Germinal center (tissue), 1 donor: ENCODE results near the gene APLP1.
"Not testable (repeated sequence)": the region's sequence is repeated elsewhere in the genome, so short reads cannot be mapped to it uniquely, and the experiment has no call there.

Experiments
- DNase-seq: peaks from one replicate; pipeline ENCODE4 v3.0.0; 2012; ENCODE audit warnings: mixed read lengths, low spot score

Gene APLP1

DNA sequence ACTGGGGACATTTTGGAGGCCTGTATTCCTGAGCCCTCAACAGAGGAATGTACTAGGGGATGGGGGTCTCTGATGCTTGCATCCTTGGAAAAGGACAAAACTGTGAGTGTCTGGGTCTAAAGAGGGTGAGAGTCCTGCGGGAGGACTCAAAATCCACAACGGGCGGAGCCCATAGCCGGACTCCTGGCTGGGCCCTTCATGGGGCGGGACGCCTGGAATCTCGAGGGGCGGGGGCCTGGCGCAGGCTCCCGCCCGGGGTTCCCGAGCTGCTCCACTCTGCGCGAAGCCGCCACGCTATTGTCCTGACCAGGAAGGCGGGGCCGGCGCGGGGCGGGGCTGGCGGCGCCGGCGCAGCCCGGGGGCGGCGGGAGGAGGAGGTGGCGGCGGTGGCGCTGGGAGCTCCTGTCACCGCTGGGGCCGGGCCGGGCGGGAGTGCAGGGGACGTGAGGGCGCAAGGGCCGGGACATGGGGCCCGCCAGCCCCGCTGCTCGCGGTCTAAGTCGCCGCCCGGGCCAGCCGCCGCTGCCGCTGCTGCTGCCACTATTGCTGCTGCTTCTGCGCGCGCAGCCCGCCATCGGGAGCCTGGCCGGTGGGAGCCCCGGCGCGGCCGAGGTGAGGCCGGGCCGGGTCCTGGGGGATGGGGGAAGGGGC lies at the start of gene APLP1:
TSS of gene APLP1 (plus strand) at position 403 of the 651 bp plus-strand sequence. CDS start at position 466, 63 bp downstream.
- DNase-seq = peak; percentile 54

DNA sequence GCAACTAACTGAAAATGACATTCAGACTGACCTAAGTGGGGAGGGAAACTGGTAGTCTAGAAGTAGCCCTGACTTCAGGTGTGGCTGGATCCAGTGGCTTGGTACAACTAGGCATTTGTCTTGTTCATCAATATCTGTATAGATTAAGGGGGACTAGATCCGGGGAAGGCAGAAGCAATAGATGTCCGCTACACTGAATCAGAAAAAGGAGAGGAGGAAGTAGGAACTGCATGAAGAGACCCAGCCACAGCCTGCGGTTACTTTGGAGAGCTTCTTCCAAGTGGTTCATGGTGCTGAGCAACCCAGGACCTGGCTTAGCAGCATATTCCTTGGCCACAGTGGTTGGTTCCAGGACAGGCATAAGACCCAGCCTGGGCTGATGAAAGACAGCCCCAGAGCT lies 45.8 kb upstream of the APLP1 start:
- no peak for DNase-seq

DNA sequence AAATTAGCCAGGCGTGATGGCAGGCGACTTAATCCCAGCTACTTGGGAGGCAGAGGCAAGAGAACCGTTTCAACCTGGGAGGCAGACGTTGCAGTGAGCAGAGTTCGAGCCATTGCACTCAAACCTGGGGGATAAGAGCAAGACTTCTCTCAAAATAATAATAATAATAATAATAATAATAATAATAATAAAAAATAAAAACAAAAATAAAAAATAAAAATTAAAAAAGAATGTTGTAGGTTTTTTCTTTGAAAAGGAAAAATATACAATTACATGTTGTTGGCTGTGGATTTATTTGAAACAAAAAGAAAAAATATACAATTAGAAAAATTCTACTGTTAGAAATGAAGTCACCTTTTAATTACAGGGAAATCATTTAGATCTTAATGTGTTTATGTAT lies 44.2 kb upstream of the APLP1 start:
- no peak for DNase-seq

DNA sequence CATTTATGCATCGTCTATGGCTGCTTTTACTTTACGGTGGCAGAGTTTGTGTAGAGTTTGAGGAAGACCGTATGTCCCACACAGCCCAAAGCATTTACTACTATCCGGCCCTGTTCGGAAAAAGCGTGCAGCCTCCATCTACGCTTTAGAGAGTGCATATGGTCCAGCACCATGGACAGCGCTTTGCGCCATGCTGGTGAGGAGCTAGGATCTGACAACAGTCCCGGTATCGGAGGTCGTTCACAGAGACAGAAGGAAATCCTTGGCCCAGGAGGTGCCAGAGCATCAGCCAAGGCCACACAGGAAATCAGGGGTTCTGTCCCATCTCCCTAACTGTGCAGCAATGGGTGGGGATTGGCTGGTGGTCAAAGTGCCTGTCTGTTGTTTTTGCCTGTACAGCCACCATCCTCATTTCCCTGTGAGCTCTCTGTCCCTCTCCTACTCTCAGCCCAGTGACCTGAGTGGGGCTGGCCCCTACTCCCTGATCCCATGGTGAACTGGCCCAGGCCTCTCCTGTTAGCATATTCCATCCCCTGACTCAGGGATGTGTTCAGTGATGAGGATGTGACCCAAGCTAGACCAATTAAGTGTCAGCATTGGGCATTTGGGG lies 39.6 kb upstream of the APLP1 start:
- DNase-seq = peak; percentile 38

DNA sequence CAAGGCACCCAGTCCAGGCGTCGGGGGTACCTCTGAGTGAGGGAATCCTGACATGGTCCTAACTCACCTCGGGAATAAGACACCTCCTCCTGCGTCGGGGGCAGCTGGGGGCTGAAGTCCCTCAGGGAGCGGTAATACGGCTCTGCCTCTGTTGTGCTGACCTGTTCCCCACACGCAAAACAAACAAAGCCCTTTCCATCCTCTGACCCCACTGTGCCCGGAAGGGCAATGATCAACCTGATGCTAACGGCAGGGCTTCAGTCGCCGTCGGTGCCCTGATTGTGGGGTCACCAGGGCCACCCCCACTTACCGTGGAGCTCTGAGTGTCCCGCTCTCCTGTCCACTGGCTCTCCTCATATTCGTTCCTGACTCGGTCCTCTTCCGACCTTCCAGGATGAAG lies 37.4 kb upstream of the APLP1 start:
- DNase-seq = no peak

DNA sequence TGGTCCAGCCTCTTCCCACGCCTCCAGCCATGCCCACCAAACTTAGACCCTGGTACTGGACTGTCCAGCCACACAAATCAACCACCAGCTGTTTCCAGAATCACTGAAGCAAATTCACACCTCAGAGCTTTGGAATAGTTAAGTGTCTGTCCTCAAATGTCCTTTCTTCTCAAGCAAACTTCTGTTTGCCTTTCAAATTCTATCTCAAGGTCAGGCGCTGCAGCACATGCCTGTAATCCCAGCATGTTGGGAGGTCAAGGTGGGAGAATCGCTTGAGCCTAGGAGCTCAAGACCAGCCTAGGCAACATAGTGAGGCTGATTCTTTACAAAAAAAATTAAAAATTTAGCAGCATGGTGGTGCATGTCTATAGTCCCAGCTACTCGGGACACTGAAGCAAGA lies 36.3 kb upstream of the APLP1 start:
- no peak for DNase-seq

DNA sequence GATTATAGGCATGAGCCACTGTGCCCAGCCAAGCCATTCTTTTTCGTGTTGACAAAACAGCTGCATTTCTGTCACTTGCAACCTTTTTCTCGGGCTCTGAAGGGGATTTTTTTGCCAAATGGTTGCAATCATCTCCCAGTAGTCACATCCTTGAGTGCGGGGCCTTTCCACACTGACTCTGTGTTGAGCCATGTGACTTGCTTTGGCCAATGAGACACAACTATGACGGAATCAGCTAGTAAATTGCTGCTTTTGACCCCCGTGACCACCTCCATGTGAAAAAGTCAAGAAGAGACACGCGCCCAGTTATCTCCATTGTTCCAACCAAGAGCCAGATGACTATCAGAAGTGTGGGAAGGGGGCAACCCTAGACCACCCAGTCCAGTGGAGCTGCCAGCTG lies 34.4 kb upstream of the APLP1 start:
- DNase-seq = no peak

DNA sequence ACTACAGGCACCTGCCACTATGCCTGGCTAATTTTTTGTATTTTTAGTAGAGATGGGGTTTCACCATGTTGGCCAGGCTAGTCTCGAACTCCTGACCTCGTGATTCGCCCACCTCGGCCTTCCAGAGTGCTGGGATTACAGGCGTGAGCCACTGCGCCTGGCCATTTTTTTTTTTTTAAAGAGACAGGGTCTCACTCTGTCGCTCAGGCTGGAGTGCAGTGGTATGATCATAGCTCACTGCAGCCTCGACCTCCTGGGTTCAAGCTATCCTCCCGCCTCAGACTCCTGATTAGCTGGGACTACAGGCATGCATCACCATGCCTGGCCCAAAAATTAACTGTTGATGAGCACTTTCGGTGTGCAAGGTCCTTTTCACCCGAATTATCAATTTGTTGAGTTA lies 32.3 kb upstream of the APLP1 start:
- DNase-seq = not testable (repeated sequence)

DNA sequence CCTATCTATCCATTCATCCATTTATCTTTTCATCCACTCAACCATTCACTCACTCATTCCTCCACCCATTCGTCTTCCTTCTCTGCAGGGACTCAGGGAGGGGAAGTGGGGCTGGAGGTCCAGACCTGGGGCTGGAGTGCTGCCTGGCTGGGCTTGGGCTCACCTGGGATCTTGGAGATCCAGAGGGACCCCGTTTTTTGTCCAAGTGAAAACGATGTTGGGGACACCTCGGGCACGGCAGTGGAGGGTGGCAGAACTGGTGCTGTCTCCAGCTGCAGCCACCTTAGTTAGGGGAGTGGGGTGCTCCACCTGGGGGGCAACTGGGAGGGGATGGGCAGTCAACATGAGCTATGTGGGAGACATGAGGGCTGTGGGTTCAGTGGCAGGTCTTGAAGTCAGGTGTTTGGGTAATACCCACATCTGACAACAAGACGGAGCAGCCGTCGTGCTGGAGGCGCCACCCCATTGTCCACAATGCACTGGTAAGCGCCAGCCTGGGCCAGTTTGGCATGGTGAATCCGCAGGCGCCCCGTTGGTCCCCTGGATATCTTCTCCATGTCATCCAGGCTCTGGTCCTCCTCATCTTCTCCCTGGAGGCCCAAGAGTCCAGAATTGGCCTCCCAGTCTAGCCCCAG lies 26.3 kb upstream of the APLP1 start:
- DNase-seq = no peak

DNA sequence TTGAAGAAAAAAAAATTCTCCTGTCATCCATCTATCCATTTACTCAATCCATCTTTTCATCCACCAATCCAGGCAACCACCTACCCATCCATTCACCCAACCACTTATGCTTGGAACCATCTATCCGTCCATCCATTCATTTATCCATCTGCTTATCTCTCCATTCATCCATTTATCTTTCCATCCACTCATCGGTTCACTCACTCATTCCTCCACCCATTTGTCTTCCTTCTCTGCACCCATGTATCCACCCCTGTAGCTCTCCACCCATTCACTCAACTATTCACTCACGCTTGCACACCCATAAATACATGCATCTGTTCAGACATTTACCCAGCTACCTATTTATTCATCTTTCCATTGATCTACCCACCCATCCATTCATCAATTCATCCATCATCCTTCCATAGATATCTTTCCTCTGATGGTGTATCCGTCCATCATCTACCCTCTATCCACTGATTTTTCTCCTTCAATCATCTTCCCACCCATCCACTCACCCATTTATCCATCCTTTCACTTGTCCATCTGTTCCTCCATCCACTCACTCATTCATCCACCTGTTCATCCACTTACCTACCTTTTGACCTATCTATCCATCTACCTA lies 25.6 kb upstream of the APLP1 start:
- no peak for DNase-seq

DNA sequence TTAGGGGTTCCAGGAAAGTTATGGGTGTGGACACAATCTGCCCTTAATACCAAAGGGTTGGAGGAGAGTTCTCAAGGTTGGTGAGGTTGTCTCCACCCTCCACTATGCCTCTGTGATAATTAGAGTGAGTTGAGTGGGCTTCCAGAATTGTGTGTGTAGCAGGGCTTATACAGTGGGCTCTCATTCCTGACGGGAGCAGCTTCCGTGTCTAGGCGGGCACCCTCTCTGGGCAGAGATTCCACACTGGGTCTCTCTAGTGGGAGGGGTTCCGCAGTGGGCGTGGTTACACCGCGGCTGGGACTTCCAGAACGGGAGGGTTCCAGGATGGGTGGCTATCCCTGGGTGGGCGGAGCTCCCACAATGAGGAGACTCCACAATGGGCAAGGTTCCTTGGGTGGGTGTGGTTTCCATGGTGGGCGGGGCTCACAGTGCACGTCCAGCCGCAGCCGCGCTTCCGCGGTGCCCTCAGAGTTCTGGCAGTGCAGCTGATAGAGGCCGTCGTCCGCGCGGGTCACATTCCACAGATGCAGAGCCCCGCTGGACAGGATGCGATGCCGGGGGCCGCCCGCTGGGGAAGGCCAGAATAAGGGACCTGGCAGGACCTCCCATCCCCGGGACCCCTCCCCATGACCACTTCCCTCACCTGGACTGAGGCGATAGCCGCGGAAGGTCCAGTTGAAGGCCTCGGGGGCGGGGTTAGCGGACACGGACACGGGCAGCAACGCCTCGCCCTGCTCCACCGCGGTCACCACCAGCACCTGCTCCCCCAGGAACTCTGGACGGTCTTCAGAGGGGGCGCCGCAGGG lies 24.5 kb upstream of the APLP1 start:
- DNase-seq = no peak

DNA sequence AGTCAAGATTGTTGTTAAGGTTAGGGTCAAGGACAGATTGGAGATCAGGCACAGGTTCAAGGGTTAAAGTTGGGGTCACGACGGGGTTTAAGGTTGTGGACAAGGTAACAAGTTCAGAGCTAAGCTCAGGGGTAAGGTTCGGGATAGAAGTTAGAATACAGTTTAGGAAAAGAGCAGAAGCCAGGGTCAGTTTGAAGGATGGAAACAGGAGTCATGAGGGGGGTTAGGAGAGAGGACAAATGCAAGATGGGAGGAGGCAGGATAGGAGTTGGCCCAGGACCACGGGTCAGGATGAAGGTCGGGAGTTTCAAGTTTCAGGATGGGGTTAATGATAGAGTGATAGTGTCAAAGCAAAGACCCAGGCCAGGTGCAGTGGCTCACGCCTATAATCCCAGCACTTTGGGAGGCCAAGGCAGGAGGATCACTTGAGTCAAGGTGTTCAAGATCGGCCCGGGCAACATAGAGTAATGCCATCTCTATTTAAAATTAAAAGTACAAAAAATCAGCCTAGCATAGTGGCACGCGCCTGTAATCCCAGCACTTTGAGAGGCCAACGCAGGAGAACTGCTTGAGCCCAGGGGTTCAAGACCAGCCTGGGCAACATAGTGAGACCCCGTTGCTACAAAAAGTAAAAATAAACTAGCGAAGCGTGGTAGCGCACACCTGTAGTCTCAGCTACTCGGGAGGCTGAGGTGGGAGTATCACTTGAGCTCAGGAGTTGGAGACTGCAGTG lies 23.7 kb upstream of the APLP1 start:
- DNase-seq = no peak

DNA sequence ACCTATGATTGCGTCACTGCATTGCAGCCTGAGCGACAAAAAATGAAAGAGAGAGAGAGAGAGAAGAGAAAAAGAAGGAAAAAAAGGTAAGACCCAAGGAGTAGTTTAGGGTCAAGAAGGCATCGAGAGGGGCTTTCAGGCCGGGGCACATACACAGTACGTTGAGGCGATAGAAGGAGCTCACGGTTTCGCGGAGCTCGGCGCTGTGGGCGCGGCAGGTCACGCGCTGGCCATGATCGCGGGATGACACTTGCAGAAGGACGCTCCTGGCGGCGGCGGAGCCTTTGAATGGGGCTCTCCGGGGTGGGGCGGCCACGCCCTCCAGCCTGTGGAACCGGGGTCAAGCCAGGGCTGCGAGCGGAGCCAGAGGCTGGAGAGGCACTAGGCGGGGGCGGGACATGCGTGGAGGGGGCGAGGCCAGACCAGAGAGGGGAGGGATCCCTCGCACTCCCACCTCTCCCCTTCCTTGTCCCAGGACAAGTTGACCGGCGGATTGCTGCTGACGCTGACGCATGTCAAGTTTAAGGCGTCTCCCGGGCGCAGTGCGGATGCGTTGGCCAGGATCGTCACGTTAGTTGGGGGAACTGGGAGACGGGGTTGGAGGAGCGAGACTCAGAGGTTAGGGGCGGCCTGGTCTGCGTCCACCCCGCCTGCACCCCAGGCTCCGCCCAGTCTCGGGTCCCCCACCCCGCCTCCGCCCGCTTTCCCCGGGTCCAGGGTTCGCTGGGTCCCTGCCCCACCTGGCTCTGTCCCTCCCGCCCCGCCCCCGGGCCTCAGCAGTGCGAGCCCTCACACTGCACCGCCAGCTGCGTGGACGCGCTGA lies 22.9 kb upstream of the APLP1 start:
- DNase-seq = no peak

DNA sequence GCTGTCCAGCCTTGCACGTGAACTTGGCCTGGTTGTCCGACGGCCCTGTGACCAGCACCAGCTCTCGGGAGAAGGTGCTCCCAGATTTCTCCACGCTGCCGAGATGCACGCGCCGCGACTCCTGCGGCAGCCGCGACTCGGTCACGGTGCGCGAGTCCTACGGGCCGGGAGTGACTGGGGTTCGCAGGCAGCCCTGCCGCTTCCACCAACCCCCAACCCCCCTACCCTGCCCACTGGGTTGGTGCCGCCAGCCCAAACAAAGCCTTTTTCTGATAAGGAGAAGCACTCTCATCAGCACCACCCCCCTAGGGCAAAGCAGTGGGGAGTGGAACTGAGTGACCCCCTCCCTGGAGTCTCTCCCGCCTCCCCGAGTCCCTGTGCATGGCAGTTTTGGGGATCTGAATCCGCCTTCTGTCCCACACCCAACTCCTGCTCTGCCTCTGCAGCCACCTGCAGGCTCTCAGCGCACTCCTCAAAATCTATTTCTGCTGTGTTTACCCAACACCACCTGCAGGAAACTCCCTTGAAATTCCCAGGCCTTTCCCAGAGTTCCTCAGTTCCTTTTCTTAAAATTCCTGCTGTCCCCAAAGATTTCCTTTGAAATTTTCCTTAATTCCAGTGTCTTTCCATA lies 22.2 kb upstream of the APLP1 start:
- no peak for DNase-seq

DNA sequence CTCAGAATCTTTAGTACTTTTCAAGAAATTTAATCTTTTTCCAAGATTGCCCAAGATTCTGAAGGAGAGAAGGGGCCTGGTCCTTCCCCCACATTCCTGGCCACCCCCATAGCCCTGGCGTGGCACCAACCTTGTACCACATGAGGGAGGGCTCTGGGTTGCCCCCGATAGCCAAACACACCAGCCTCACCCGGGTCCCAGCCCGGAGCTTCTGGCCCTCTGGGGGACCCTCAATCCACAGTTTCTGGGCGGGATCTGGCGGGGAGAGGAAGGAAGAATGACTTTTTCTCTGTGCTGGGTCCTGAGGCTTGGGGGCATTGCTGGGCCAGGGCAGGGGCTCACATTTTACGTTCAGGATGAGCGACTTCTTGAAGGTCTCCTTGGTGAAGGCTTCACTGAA lies 20.5 kb upstream of the APLP1 start:
- no peak for DNase-seq

DNA sequence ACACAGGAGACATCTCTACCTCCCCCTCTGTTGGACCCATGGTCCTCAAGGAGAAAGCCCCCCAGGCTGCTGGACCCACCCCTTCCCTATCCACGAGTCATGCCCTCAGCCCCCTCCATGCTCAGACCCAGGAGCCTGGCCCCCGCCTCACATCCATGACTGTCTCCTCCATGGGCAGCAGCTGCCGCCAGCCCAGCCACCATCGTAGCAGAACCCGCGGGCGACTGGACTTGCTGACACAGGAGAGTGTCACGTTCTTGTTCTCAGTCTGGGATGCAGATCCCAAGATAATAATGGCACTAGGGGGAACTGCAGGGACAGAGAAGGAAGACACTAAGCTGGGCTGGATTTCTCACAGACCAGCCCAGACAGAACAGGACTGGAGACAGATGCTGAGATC lies 19.9 kb upstream of the APLP1 start:
- DNase-seq = no peak

DNA sequence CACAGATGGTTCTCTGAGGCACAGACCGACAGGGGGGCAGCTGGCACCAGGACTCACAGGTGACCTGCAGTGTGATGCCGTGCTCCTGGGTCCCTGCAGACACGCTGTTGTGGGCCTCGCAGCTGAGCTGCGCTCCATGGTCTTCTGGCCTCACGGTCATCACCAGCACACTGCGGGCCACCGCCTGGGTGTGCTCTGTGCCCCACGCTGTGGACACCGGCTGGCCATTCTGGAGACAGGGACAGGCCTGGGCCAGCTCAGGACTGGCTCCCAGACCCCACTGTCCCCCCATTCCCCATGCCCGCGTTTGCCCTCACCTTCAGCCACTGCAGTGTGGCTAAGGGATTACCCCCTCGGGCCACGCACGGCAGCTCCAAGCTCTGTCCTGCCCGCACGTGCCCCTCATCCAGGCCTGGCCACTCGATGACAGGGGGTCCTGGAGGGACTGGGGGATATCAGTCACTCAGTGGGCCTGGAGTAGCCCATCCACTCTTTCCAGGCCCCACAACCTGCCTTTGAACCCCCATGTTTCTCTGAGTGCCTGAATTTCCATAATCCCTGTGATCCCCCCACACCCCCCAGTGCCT lies 19.4 kb upstream of the APLP1 start:
- DNase-seq = no peak

DNA sequence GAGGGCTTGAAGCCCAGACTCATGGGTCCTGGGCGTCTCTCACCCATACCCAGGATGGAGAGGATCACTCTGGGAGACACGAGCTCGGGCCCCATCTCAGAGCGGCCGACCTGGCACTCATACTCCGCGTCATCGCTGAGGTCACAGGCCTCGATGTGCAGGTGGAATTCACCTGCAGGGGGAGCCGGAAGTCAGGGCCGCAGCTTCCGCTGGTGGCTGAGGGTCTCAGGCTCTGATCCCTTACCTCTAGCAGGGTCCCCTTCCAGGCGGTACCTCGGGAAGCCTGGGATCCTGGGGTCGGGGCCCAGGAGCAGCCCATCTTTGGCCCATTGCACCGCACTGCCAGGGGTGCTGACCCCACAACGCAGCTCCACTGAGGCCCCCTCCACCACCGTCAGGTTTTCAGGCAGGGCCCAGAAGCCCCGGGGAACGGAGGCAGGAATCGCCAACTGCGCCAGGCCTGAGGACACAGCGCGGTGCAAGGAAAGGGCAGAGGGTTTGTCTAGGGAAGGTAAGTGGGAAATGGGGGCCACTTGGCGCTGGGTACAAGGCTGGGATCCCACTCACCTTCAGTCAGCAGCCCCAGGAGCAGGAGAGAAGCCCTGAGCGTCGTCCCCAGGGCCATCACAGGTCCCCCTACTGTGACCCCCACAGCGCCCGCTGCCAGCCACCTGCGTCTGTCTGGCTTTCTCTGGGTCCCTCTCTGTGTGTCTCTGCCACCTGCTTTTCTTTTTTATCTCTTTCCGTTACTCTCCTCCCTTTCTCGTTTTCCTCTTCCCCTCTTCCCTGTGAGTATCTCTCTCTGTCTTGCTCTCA lies 17.0 kb upstream of the APLP1 start:
- DNase-seq = no peak
